ENCODE results near the gene SH3PXD2B. TPM values are rescaled to one million over a fixed set of nuclear protein-coding genes. Genes with fewer than 3 reads are reported as not detected.

The SH3PXD2B gene
- total and polyA plus RNA-seq, 2 of the 4 experiments (the other 2 are of a cell fraction): 8.2 to 14.4 TPM

DNA sequence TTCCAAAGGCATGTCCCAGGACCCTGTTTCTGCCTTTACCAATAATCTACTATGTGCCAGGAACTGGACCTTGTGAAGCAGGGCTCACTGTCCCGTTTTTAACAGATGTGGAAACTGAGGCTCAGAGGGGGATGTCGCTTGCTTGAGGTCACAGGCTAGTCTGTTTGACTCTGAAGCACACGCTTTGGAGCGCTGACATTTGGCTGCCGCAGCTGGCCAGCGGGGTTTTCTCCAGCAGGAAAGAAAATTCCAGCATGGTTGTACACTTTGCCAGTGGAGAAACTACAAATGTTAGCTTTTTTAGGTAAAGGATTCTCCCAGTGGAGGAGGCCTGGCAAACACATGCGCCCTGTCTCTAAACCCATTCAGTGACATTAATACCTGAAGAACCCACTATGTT lies 50.5 kb downstream of the SH3PXD2B start:
- Histone ChIP-seq H3K18ac (ENCODE audit: low read depth, low read length) (peak overlapping the region; percentile 16; the same call in 1 of the 2 replicates), H2BK20ac (ENCODE audit: low read depth, low read length) (no peak overlapping the region), H3K4me3 (ENCODE audit: insufficient read depth, low read depth, low read length) (no peak overlapping the region), H3K27ac (ENCODE audit: insufficient read depth, low read length) (peak overlapping the region; percentile 24; the same call in 1 of the 2 replicates), H3K9me1 (ENCODE audit: insufficient read depth, low read length) (peaks cover 7% of the 10 kb centered on the region; the same call in 1 of the 2 replicates), H3K36me3 (ENCODE audit: control insufficient read depth, insufficient read depth, low read length) (peaks cover 25% of the 10 kb centered on the region), H2BK120ac (ENCODE audit: low read depth, low read length) (no peak overlapping the region), H3K14ac (replicated peaks; ENCODE audit: low read depth, low read length) (no peak overlapping the region), H3K79me1 (ENCODE audit: low read depth in 1 of 2, low read length in 2 of 2) (peaks cover 6 to 28% of the 10 kb centered on the region in 2 experiments; a peak in 3 of 4 replicates), H3K4me2 (ENCODE audit: low read depth, low read length) (no peak overlapping the region), H3K4ac (ENCODE audit: low read depth, low read length) (no peak overlapping the region), H3K23ac (ENCODE audit: low read depth, low read length) (no peak overlapping the region), H2BK15ac (ENCODE audit: low read depth, low read length) (no peak overlapping the region), H4K8ac (ENCODE audit: low read depth in 2 of 2, low read length in 2 of 2) (no peak overlapping the region), H2AK9ac (replicated peaks; ENCODE audit: low read depth, low read length, poor library complexity) (no peak overlapping the region), H3K4me1 (ENCODE audit: control insufficient read depth, insufficient read depth, low read length) (peaks cover 18% of the 10 kb centered on the region), H2AFZ (replicated peaks; ENCODE audit: low read length, poor library complexity) (no peak overlapping the region), H3K56ac (ENCODE audit: extremely low read depth, insufficient read depth, low read length) (no peak overlapping the region), H3K9me3 (ENCODE audit: control insufficient read depth, insufficient read depth, low read length) (no peaks in the 10 kb centered on the region), H4K91ac (ENCODE audit: insufficient read depth, low read depth, low read length) (no peak overlapping the region), H2AK5ac (ENCODE audit: low read depth, low read length) (no peak overlapping the region; the same call in 1 of the 2 replicates), H3K27me3 (ENCODE audit: control insufficient read depth, insufficient read depth, low read length) (no peaks in the 10 kb centered on the region), H4K20me1 (ENCODE audit: insufficient read depth, low read length) (peaks cover 10% of the 10 kb centered on the region; the same call in 1 of the 2 replicates), H3K9ac (ENCODE audit: low read depth, low read length) (no peak overlapping the region), H4K5ac (ENCODE audit: low read depth, low read length) (no peak overlapping the region; the same call in 1 of the 2 replicates), H2BK5ac (ENCODE audit: low read depth, low read length, poor library complexity, severe bottlenecking) (no peak overlapping the region)
- ATAC-seq (ENCODE audit: low read depth) (no peak), DNase-seq (no peak)
- 90% methylated on average over 2 of the region's 7 CpGs; no CpG with 5 or more reads in 1 of the 2 experiments for WGBS, 2 experiments (ENCODE audit: extremely low coverage in 2 of 2, insufficient read length in 1 of 2)
- TF ChIP-seq RFX5 (IDR thresholded peaks at IDR 0.05; ENCODE audit: low read depth, low read length): no peak
- TF ChIP-seq NFE2L2 (IDR thresholded peaks at IDR 0.05; ENCODE audit: low read depth, low read length): no peak
- no peak for TF ChIP-seq RAD21 (IDR thresholded peaks at IDR 0.05; ENCODE audit: low read length)
- in situ Hi-C loops (cut with MboI; ENCODE audit: low sequenced_read_pairs) (no loop called here), dilution Hi-C loops (cut with HindIII; ENCODE audit: low sequenced_read_pairs, unreplicated experiment) (no loop called here), intact Hi-C loops (cut with micrococcal nuclease) (no loop called here)
- POLR2A ChIA-PET (ENCODE audit: unreplicated experiment): no interaction called here
- BruUV-seq (replicated peaks): no TSS peak
- CTCF ChIA-PET: interaction anchor here (1.0 kb wide), 1 partner anchor 17 kb away, joined by 3 read pairs; no protein-coding TSS in a partner anchor

Measured in IMR-90 (cell line).